ENCODE data around the gene NR0B2.

NR0B2 gene

DNA sequence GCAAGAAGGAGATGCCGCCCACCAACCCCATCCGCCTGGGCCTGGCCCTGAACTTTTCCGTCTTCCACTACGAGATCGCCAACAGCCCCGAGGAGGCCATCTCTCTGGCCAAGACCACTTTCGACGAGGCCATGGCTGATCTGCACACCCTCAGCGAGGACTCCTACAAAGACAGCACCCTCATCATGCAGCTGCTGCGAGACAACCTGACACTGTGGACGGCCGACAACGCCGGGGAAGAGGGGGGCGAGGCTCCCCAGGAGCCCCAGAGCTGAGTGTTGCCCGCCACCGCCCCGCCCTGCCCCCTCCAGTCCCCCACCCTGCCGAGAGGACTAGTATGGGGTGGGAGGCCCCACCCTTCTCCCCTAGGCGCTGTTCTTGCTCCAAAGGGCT is 50.1 kb downstream of the NR0B2 start:
- DNase-seq (ENCODE audit: low spot score), result no peak
- TF ChIP-seq, protein P1, sequence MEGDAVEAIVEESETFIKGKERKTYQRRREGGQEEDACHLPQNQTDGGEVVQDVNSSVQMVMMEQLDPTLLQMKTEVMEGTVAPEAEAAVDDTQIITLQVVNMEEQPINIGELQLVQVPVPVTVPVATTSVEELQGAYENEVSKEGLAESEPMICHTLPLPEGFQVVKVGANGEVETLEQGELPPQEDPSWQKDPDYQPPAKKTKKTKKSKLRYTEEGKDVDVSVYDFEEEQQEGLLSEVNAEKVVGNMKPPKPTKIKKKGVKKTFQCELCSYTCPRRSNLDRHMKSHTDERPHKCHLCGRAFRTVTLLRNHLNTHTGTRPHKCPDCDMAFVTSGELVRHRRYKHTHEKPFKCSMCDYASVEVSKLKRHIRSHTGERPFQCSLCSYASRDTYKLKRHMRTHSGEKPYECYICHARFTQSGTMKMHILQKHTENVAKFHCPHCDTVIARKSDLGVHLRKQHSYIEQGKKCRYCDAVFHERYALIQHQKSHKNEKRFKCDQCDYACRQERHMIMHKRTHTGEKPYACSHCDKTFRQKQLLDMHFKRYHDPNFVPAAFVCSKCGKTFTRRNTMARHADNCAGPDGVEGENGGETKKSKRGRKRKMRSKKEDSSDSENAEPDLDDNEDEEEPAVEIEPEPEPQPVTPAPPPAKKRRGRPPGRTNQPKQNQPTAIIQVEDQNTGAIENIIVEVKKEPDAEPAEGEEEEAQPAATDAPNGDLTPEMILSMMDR (IDR thresholded peaks at IDR 0.05; ENCODE audit: borderline replicate concordance, control extremely low read depth, extremely low read depth, insufficient read depth, missing control alignments), result no peak
- in situ Hi-C loops (cut with MboI; ENCODE audit: low sequenced_read_pairs, unreplicated experiment), result no loop called here

GRCh38 chr1:26862781-26863684 is 50.7 kb downstream of the NR0B2 start, which contains the start of gene SFN:
SFN (plus strand) TSS chr1:26863149; CDS start chr1:26863213, 64 bp downstream.
- DNase-seq (ENCODE audit: low spot score), result peak; percentile 57
- in situ Hi-C loops (cut with MboI; ENCODE audit: low sequenced_read_pairs, unreplicated experiment), result no loop called here
- TF ChIP-seq, protein P1 (IDR thresholded peaks at IDR 0.05; ENCODE audit: borderline replicate concordance, control extremely low read depth, extremely low read depth, insufficient read depth, missing control alignments), result no peak

DNA sequence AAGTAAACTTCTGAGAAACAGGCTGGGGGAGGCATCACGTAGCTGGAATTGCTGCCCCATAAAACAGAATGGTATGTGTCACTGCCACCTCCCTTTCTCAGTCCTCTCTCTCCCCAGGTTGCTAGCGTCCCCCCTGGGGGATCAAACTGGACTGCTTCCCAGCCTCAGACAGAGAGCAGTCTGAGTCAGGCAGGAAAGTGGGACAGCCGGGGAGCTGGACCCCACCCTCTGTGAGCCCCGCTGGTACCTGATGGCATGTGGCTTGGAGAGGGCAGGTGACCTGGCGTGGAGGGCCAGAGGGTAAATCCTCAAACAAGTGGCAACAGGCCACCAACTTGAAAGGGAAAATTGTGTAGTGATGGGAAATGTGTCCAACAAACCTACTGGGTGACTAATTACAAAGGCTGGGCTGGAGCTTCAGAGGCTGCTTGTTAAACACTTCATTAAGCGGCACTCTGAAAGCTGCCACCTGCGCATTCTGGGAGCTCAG is 51.8 kb downstream of the NR0B2 start:
- in situ Hi-C loops (cut with MboI; ENCODE audit: low sequenced_read_pairs, unreplicated experiment), result no loop called here
- TF ChIP-seq, protein P1 (IDR thresholded peaks at IDR 0.05; ENCODE audit: borderline replicate concordance, control extremely low read depth, extremely low read depth, insufficient read depth, missing control alignments), result no peak
- no peak for DNase-seq (ENCODE audit: low spot score)
